Spleen (tissue), 11 donors: ENCODE data around the gene MYLK3. TPM values are rescaled to one million over a fixed set of nuclear protein-coding genes. Genes with fewer than 3 reads are reported as not detected.

ENCODE experiments used
- DNase-seq: peaks from one replicate; pipeline ENCODE4 v3.0.0-alpha.2; 2020
- H3K27ac ChIP-seq, 8 donors: fragments of 200-600 bp; sonication (generic) in 7 of 8; 1 replicate in 4 of 8; 2 replicates in 4 of 8; pipeline versions ENCODE4 v1.5.0 to v1.8.0; 2016 to 2021; ENCODE audit warnings: inconsistent platforms in 4 of 8, mild to moderate bottlenecking in 4 of 8, moderate library complexity in 1 of 8
- H3K27me3 ChIP-seq, 7 donors: fragments of 200-600 bp; sonication (generic) in 6 of 7; replicated peaks in 1 of 7; 1 replicate in 4 of 7; 2 replicates in 3 of 7; pipeline versions ENCODE4 v1.5.0 to v1.8.0; 2016 to 2021; ENCODE audit warnings: inconsistent platforms in 3 of 7, mild to moderate bottlenecking in 1 of 7
- H3K36me3 ChIP-seq, 6 donors: fragments of 200-600 bp; sonication (generic) in 5 of 6; 1 replicate in 4 of 6; 2 replicates in 2 of 6; pipeline versions ENCODE4 v1.5.0 to v1.8.0; 2016 to 2021; ENCODE audit warnings: inconsistent platforms in 2 of 6
- H3K4me1 ChIP-seq, 6 donors: fragments of 200-600 bp; sonication (generic) in 5 of 6; 1 replicate in 3 of 6; 2 replicates in 3 of 6; pipeline versions ENCODE4 v1.5.0 to v1.8.0; 2016 to 2021; ENCODE audit warnings: inconsistent platforms in 3 of 6
- H3K4me3 ChIP-seq, 8 donors: fragments of 200-600 bp; sonication (generic) in 7 of 8; 1 replicate in 4 of 8; 2 replicates in 4 of 8; pipeline versions ENCODE4 v1.5.0 to v1.8.0; 2016 to 2021; ENCODE audit warnings: inconsistent platforms in 4 of 8, mild to moderate bottlenecking in 4 of 8, moderate library complexity in 2 of 8
- H3K9me3 ChIP-seq, 8 donors: fragments of 200-600 bp; sonication (generic) in 7 of 8; 1 replicate in 4 of 8; 2 replicates in 4 of 8; pipeline versions ENCODE4 v1.5.0 to v1.8.0; 2016 to 2021; ENCODE audit warnings: inconsistent platforms in 4 of 8
- POLR2A ChIP-seq, 3 donors: fragments of 450-650 bp; IDR thresholded peaks; one replicate each; pipeline ENCODE4 v1.5.1; 2017; ENCODE audit warnings: antibody characterized with exemption in 3 of 3, mild to moderate bottlenecking in 1 of 3
- POLR2AphosphoS5 ChIP-seq, 3 donors: sonication (generic); formaldehyde crosslinking; IDR thresholded peaks; one replicate each; pipeline ENCODE4 v1.5.1; 2017; ENCODE audit warnings: antibody characterized with exemption in 3 of 3
- WGBS, 5 donors: extraction: QIAGEN DNeasy Blood & Tissue Kit in 3 of 5; methylation state at CpG; one replicate each; pipeline versions ENCODE4 v1.1.5 to v1.1.7; 2013 to 2018; 5-methylcytosine and 5-hydroxymethylcytosine counted together
- intact Hi-C: fragments of 100-400 bp; cut with DNase I; formaldehyde crosslinking; loops from one replicate; pipeline ENCODE4 v1.15.0; 2023; ENCODE audit warnings: low total_unique reads
- polyA plus RNA-seq, 3 donors: library from polyadenylated mRNA; stranded (reverse); fragments of 200-250 nt; gene quantifications; one replicate each; pipeline ENCODE4 v1.2.1, GENCODE V29; 2013
- total RNA-seq, 7 donors: library from RNA; depleted of rRNA in 3 of 7; stranded (reverse); fragments of >200 nt in 3 of 7; fragmentation: NEBNext Ultra II Directional in 4 of 7; extraction: Animal tissue kit (Norgen Biotek cat#: 25700) in 4 of 7; gene quantifications; one replicate each; pipeline versions ENCODE4 v1.1.0 to v1.2.1, GENCODE V29; 2016 to 2021
- TF ChIP-seq, protein P1 (sequence below), 11 experiments: fragments of 200-600 bp in 7 of 11; fragments of 450-650 bp in 4 of 11; sonication (generic) in 4 of 11; IDR thresholded peaks in 8 of 11; conservative IDR thresholded peaks in 3 of 11; 1 replicate in 7 of 11; 2 replicates in 4 of 11; pipeline versions ENCODE4 v1.4.0 to v1.8.0; 2016 to 2021; ENCODE audit warnings: antibody characterized with exemption in 11 of 11, inconsistent platforms in 4 of 11, mild to moderate bottlenecking in 1 of 11
- donor health status: healthy with polysubstance abuse.
- donor health status: DM: no; HTN: no; CAD: no; lungs with moderate emphysema.
- donor health status: DM: no; HTN: no; CAD: no.
- donor health status: Bipolar disorder and iron deficiency.
- donor health status: healthy.
- donor health status: DM: no; HTN: no; CAD: no.
- donor health status: DM: yes; HTN: yes; CAD: no.

The MYLK3 gene
- total and polyA plus RNA-seq, 10 donors, result 0.03 to 2.4 (median 0.25) TPM; not detected in 1

DNA sequence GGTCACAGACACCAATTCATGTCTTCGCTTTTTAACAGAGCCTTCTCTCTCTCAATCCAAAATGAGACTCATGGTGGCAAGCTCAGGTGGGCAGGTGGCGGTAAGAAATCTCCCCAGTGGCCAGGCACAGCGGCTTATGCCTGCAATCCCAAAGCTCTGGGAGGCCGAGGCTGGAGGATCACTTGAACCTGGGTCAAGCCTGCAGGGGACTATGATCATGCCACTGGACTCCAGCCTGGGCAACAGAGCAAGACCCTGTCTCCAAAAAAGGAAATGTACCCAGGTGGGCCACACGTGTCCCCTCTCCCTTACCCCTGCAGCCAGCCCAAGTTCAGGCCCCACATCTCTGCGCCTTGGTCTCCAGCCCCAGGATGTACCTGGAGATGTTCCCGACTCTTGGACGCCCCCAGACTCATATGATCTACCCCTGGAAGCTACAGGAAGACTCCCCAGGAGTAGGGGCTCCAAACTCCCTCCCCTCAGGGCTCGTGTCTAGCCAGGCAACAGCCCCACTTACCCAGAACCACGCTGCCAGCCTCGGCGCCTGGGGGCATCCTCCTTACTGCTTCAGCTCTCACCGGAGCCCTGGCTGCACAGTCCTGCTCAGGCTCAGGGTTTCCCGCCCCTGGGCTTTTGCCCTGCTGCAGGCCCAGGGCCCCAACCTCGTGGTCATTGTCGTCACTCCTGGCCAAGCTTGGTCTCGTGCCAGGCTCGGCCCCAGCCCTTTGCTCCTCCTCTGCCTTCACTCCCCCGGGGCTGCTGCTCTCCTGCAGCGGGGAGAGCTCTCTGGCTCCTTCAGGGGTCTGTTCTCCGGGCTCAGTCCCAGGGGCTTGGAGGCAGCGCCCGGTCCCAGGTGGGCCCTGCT lies 16.2 kb downstream of the MYLK3 start:
- H3K9me3 ChIP-seq, result no peaks in the 10 kb centered on the region
- no peak overlapping the region for H3K27ac ChIP-seq
- no peak for TF ChIP-seq POLR2AphosphoS5 (IDR thresholded peaks at IDR 0.05)
- TF ChIP-seq, protein P1, sequence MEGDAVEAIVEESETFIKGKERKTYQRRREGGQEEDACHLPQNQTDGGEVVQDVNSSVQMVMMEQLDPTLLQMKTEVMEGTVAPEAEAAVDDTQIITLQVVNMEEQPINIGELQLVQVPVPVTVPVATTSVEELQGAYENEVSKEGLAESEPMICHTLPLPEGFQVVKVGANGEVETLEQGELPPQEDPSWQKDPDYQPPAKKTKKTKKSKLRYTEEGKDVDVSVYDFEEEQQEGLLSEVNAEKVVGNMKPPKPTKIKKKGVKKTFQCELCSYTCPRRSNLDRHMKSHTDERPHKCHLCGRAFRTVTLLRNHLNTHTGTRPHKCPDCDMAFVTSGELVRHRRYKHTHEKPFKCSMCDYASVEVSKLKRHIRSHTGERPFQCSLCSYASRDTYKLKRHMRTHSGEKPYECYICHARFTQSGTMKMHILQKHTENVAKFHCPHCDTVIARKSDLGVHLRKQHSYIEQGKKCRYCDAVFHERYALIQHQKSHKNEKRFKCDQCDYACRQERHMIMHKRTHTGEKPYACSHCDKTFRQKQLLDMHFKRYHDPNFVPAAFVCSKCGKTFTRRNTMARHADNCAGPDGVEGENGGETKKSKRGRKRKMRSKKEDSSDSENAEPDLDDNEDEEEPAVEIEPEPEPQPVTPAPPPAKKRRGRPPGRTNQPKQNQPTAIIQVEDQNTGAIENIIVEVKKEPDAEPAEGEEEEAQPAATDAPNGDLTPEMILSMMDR (IDR thresholded peaks at IDR 0.05 in 8 of 11, conservative IDR thresholded peaks at IDR 0.05 in 3 of 11), result no peak
- no peak for TF ChIP-seq POLR2A (IDR thresholded peaks at IDR 0.05)
- H3K27me3 ChIP-seq, result no peaks in the 10 kb centered on the region
- no peak overlapping the region for H3K4me3 ChIP-seq
- H3K4me1 ChIP-seq, result no peaks in the 10 kb centered on the region
- intact Hi-C loops, result no loop called here
- H3K36me3 ChIP-seq, result no peaks in the 10 kb centered on the region
- WGBS, 5 donors, result 75 to 90% (median 82%) methylated on average over 20 to 23 of the region's 23 CpGs
- DNase-seq, result peak; percentile 71

DNA sequence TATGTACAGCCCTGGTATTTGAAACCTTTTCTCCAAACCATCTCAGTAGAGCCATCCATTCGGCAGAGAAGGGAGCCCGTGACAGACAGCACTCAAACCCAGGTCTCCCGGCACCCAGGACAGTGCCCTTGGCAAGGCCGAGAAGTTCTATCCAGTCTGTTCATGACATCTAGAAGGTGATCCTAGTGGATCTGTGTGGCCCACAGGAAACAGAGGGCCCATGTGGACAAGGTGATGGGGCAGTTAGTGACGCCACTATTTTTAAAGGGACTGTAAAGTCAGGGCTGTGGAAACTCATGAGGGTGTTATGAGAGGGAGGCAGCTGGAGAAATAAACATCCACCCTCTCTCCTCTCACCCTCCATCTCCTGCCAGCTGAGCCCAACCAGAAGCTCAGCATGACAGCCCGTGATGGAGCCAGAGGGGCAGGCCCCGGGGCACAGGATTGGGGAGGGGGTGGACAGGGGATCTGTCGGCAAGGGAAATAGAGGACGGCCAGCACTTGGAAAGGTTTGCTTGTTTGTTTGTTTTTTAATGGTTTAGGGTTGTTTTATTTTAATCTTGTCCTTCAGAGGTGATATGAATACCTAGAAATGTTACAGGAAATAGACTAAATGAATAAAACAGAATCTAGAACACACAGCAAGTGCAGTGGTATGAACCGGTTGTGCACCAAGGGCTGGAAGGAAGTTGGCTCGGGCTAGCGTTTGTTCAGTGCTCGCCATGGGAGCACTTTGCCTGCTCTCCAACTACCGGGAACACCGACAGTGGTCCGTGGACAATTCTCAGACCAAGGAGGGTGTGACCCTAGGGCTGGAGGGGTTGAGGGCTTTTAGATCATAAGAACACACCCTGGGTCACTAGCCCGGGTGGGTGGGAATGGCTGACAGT lies 17.1 kb downstream of the MYLK3 start:
- no peaks in the 10 kb centered on the region for H3K4me1 ChIP-seq
- H3K9me3 ChIP-seq, result peaks cover 0 to 3% (median 1%) of the 10 kb centered on the region in 8 donors
- DNase-seq, result peak; percentile 60
- no peak overlapping the region for H3K4me3 ChIP-seq
- H3K27me3 ChIP-seq, result no peaks in the 10 kb centered on the region
- intact Hi-C loops, result no loop called here
- 77 to 84% (median 82%) methylated on average over 17 of the region's 17 CpGs for WGBS, 5 donors
- H3K36me3 ChIP-seq, result no peaks in the 10 kb centered on the region
- TF ChIP-seq POLR2AphosphoS5 (IDR thresholded peaks at IDR 0.05) (no peak), POLR2A (IDR thresholded peaks at IDR 0.05) (no peak)
- TF ChIP-seq, protein P1 (IDR thresholded peaks at IDR 0.05 in 8 of 11, conservative IDR thresholded peaks at IDR 0.05 in 3 of 11), result no peak
- no peak overlapping the region for H3K27ac ChIP-seq

GRCh38 chr16:46730126-46730525 lies 18.0 kb downstream of the MYLK3 start:
- WGBS, 5 donors, result 91 to 96% (median 92%) methylated on average over 8 of the region's 8 CpGs
- intact Hi-C loops, result no loop called here
- peak; percentile 69 for DNase-seq

More at GRCh38 chr16:46730126-46730525, 18.0 kb downstream of the MYLK3 start:
- no peak for TF ChIP-seq POLR2A (IDR thresholded peaks at IDR 0.05)
- no peak for TF ChIP-seq POLR2AphosphoS5 (IDR thresholded peaks at IDR 0.05)
- TF ChIP-seq, protein P1 (IDR thresholded peaks at IDR 0.05 in 8 of 11, conservative IDR thresholded peaks at IDR 0.05 in 3 of 11), result no peak
- Histone ChIP-seq H3K9me3 (peaks cover 0 to 12% (median 6%) of the 10 kb centered on the region in 8 donors), H3K36me3 (no peaks in the 10 kb centered on the region), H3K4me1 (no peaks in the 10 kb centered on the region), H3K27me3 (no peaks in the 10 kb centered on the region), H3K4me3 (no peak overlapping the region), H3K27ac (no peak overlapping the region)
